ENCODE results near the gene LDLRAD2.

The LDLRAD2 gene

DNA sequence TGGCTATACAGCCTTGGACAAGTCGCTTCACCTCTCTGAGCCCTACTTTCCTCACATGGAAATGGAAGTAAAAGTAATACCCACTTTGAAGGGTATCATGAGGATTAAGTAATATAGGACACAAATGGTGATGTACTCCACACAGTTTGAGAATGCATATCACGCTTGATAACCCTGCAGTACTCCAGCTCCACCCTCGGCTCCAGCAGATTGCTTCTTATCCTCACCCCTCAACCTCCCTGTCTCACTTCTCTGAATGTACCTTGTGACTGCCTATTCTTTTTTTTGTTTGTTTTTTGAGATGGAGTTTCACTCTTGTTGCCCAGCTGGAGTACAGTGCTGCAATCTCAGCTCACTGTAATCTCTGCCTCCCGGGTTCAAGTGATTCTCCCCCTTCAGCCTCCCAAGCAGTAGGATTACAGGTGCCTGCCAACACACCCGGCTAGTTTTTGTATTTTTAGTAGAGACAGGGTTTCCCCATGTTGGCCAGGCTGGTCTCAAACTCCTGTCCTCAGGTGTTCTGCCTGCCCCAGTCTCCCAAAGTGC, 55.5 kb downstream of the LDLRAD2 start:
- Histone ChIP-seq H3K9me3 (replicated peaks; ENCODE audit: insufficient read depth, low read length) (no peaks in the 10 kb centered on the region), H3K79me2 (ENCODE audit: low read length) (no peaks in the 10 kb centered on the region), H3K9ac (ENCODE audit: low read length) (no peak overlapping the region), H3K4me2 (ENCODE audit: low read depth, low read length) (no peak overlapping the region), H3K27ac (ENCODE audit: low read length) (peak overlapping the region; percentile 93; the same call in 1 of the 2 replicates), H3K9me2 (replicated peaks; ENCODE audit: insufficient read depth, low read length) (no peaks in the 10 kb centered on the region), H3F3A (ENCODE audit: insufficient read depth, low read length) (peaks cover 17% of the 10 kb centered on the region), H2AFZ (ENCODE audit: low read length) (no peak overlapping the region), H3K4me1 (ENCODE audit: low read length) (peaks cover 32% of the 10 kb centered on the region), H3K4me3 (ENCODE audit: low read length) (no peak overlapping the region), H3K36me3 (replicated peaks; ENCODE audit: insufficient read depth, low read length) (no peaks in the 10 kb centered on the region), H4K20me1 (ENCODE audit: insufficient read depth, low read length) (no peaks in the 10 kb centered on the region), H3K27me3 (replicated peaks; ENCODE audit: insufficient read depth, low read length) (no peaks in the 10 kb centered on the region)
- DNase-seq = no peak
- TF ChIP-seq EZH2phosphoT487 (IDR thresholded peaks at IDR 0.05; ENCODE audit: low read length) (no peak), EZH2 (optimal IDR thresholded peaks at IDR 0.05; ENCODE audit: low read depth, low read length) (no peak)
- TF ChIP-seq, protein P1, sequence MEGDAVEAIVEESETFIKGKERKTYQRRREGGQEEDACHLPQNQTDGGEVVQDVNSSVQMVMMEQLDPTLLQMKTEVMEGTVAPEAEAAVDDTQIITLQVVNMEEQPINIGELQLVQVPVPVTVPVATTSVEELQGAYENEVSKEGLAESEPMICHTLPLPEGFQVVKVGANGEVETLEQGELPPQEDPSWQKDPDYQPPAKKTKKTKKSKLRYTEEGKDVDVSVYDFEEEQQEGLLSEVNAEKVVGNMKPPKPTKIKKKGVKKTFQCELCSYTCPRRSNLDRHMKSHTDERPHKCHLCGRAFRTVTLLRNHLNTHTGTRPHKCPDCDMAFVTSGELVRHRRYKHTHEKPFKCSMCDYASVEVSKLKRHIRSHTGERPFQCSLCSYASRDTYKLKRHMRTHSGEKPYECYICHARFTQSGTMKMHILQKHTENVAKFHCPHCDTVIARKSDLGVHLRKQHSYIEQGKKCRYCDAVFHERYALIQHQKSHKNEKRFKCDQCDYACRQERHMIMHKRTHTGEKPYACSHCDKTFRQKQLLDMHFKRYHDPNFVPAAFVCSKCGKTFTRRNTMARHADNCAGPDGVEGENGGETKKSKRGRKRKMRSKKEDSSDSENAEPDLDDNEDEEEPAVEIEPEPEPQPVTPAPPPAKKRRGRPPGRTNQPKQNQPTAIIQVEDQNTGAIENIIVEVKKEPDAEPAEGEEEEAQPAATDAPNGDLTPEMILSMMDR (IDR thresholded peaks at IDR 0.05; ENCODE audit: low read length) = no peak

DNA sequence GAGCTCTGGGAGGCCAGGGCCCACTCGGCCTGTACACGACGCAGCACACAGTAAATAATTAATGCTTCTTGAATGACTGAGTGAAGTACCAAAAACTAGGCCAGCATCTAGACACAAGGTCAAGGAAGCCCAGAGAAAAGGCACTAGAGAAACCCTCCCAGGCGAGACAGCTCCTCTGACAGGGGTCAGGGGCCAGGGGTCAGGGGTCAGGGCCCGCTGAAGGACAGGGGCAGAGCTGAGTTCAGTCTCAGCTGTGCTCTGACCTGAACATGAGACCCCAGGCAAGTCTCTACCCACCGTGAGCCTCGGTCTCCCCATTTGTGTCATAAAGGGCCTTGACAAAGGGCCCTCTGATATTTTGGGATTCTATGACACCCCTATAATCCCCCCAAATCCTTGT, 56.4 kb downstream of the LDLRAD2 start:
- Histone ChIP-seq H3K4me3 (ENCODE audit: low read length) (no peak overlapping the region), H3F3A (ENCODE audit: insufficient read depth, low read length) (peaks cover 17% of the 10 kb centered on the region), H3K27me3 (replicated peaks; ENCODE audit: insufficient read depth, low read length) (no peaks in the 10 kb centered on the region), H4K20me1 (ENCODE audit: insufficient read depth, low read length) (no peaks in the 10 kb centered on the region), H3K9me3 (replicated peaks; ENCODE audit: insufficient read depth, low read length) (no peaks in the 10 kb centered on the region), H3K36me3 (replicated peaks; ENCODE audit: insufficient read depth, low read length) (no peaks in the 10 kb centered on the region), H2AFZ (ENCODE audit: low read length) (no peak overlapping the region), H3K9me2 (replicated peaks; ENCODE audit: insufficient read depth, low read length) (no peaks in the 10 kb centered on the region), H3K4me2 (ENCODE audit: low read depth, low read length) (no peak overlapping the region), H3K27ac (ENCODE audit: low read length) (no peak overlapping the region), H3K9ac (ENCODE audit: low read length) (no peak overlapping the region), H3K4me1 (ENCODE audit: low read length) (peaks cover 32% of the 10 kb centered on the region), H3K79me2 (ENCODE audit: low read length) (no peaks in the 10 kb centered on the region)
- TF ChIP-seq EZH2 (optimal IDR thresholded peaks at IDR 0.05; ENCODE audit: low read depth, low read length) (no peak), EZH2phosphoT487 (IDR thresholded peaks at IDR 0.05; ENCODE audit: low read length) (no peak)
- TF ChIP-seq, protein P1 (IDR thresholded peaks at IDR 0.05; ENCODE audit: low read length) = no peak
- DNase-seq = no peak

DNA sequence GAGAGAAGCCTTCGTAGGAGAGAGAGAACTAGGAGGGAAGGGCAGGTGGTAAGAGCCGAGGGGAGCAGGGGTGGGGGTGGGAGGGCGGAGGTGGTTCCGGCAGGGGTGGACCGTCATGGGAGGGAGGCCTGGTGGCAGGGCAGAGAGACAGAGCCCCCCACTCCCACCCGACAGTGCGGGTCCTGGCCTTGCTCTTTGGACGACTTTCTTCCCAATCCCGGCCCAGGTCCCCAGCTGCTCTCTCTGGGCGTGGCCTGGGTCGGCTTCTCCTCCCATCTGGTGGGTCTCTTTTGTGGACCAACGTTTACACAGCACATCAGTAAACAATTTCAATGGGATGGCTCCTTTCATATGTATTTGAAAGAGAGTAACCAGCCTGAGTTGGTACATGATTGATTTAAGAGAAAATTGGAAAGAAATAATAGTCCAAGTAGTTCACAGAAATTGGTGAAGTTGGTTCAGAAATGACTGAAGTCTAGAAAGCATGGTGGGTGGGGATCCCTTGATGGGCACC, 56.9 kb downstream of the LDLRAD2 start:
- H3K9ac ChIP-seq (ENCODE audit: low read length) = no peak overlapping the region
- peaks cover 17% of the 10 kb centered on the region for H3F3A ChIP-seq (ENCODE audit: insufficient read depth, low read length)
- TF ChIP-seq EZH2 (optimal IDR thresholded peaks at IDR 0.05; ENCODE audit: low read depth, low read length) = no peak
- TF ChIP-seq, protein P1 (IDR thresholded peaks at IDR 0.05; ENCODE audit: low read length) = no peak
- no peaks in the 10 kb centered on the region for H3K36me3 ChIP-seq (replicated peaks; ENCODE audit: insufficient read depth, low read length)
- no peak for DNase-seq
- H2AFZ ChIP-seq (ENCODE audit: low read length) = no peak overlapping the region
- no peak overlapping the region for H3K4me3 ChIP-seq (ENCODE audit: low read length)
- H3K79me2 ChIP-seq (ENCODE audit: low read length) = no peaks in the 10 kb centered on the region
- no peaks in the 10 kb centered on the region for H3K9me3 ChIP-seq (replicated peaks; ENCODE audit: insufficient read depth, low read length)
- no peaks in the 10 kb centered on the region for H4K20me1 ChIP-seq (ENCODE audit: insufficient read depth, low read length)
- no peaks in the 10 kb centered on the region for H3K27me3 ChIP-seq (replicated peaks; ENCODE audit: insufficient read depth, low read length)
- H3K9me2 ChIP-seq (replicated peaks; ENCODE audit: insufficient read depth, low read length) = no peaks in the 10 kb centered on the region
- peaks cover 32% of the 10 kb centered on the region for H3K4me1 ChIP-seq (ENCODE audit: low read length)
- H3K4me2 ChIP-seq (ENCODE audit: low read depth, low read length) = no peak overlapping the region
- no peak overlapping the region for H3K27ac ChIP-seq (ENCODE audit: low read length)

Data from MM.1S (cell line).